H1 (cell line): ENCODE data around the gene SPATA25. TPM values are rescaled to one million over a fixed set of nuclear protein-coding genes. Genes with fewer than 3 reads are reported as not detected.
A peak's percentile ranks its signal among the peaks of the same experiment; 100 is the strongest.

ENCODE experiments used
- ASH2L ChIP-seq: fragments of 200-600, 300-600 bp; sonication (generic); IDR thresholded peaks from one replicate; pipeline ENCODE4 v1.7.1; 2017; ENCODE audit warnings: low read length
- BCL11A ChIP-seq, 2 experiments: IDR thresholded peaks; one replicate each; pipeline ENCODE4 v1.6.1; 2011; ENCODE audit warnings: low read depth in 2 of 2, low read length in 2 of 2, mild to moderate bottlenecking in 2 of 2
- CBX8 ChIP-seq: fragments of 300-800, 300-1000 bp; sonication (generic); IDR thresholded peaks from 2 replicates; pipeline ENCODE4 v1.7.1; 2016; ENCODE audit warnings: low read depth, low read length, borderline replicate concordance
- CEBPB ChIP-seq: IDR thresholded peaks from 2 replicates; pipeline ENCODE4 v1.6.1; 2012; ENCODE audit warnings: low read depth, low read length
- EGR1 ChIP-seq: IDR thresholded peaks from 2 replicates; pipeline ENCODE4 v1.6.1; 2011; ENCODE audit warnings: low read depth, low read length, borderline replicate concordance
- EP300 ChIP-seq, 2 experiments: IDR thresholded peaks; 1 replicate in 1 of 2; 2 replicates in 1 of 2; pipeline ENCODE4 v1.6.1; 2011 to 2012; ENCODE audit warnings: low read depth in 2 of 2, low read length in 2 of 2, mild to moderate bottlenecking in 2 of 2, borderline replicate concordance in 1 of 2, inconsistent platforms in 1 of 2, moderate library complexity in 1 of 2
- FOSL1 ChIP-seq: IDR thresholded peaks from 2 replicates; pipeline ENCODE4 v1.6.1; 2011; ENCODE audit warnings: mild to moderate bottlenecking, low read depth, low read length, moderate library complexity; ENCODE audit not compliant: insufficient read depth
- JUND ChIP-seq: IDR thresholded peaks from 2 replicates; pipeline ENCODE4 v1.6.1; 2011; ENCODE audit warnings: mild to moderate bottlenecking, improper control_type of control experiment, low read length
- KDM1A ChIP-seq: fragments of 200-600, 300-600 bp; sonication (generic); IDR thresholded peaks from 2 replicates; pipeline ENCODE4 v1.7.1; 2016; ENCODE audit warnings: mild to moderate bottlenecking, low read length, borderline replicate concordance
- NANOG ChIP-seq: IDR thresholded peaks from 2 replicates; pipeline ENCODE4 v1.6.1; 2011; ENCODE audit warnings: low read length, low read depth, mild to moderate bottlenecking, inconsistent platforms; ENCODE audit not compliant: insufficient read depth, poor library complexity, severe bottlenecking
- NRF1 ChIP-seq: IDR thresholded peaks from 2 replicates; pipeline ENCODE4 v1.6.1; 2011; ENCODE audit warnings: mild to moderate bottlenecking, low read depth, low read length, improper control_type of control experiment
- PHF8 ChIP-seq: fragments of 200-600 bp; sonication (generic); conservative IDR thresholded peaks from 2 replicates; pipeline ENCODE4 v1.7.1; 2012; ENCODE audit warnings: low read depth, mild to moderate bottlenecking, inconsistent platforms, low read length, moderate library complexity
- POLR2A ChIP-seq, 2 experiments: IDR thresholded peaks; 1 replicate in 1 of 2; 2 replicates in 1 of 2; pipeline ENCODE4 v1.6.1; 2011; ENCODE audit warnings: low read depth in 2 of 2, low read length in 2 of 2, mild to moderate bottlenecking in 2 of 2; ENCODE audit errors: control extremely low read depth in 1 of 2
- POLR2AphosphoS5 ChIP-seq: IDR thresholded peaks from 2 replicates; pipeline ENCODE4 v1.6.1; 2011; ENCODE audit warnings: low read depth, low read length
- RAD21 ChIP-seq, 2 experiments: IDR thresholded peaks in 1 of 2; conservative IDR thresholded peaks in 1 of 2; 2 replicates each; pipeline ENCODE4 v1.6.1; 2011; ENCODE audit warnings: low read depth in 2 of 2, low read length in 2 of 2, improper control_type of control experiment in 1 of 2, inconsistent platforms in 1 of 2, mild to moderate bottlenecking in 1 of 2, moderate library complexity in 1 of 2
- RXRA ChIP-seq: IDR thresholded peaks from 2 replicates; pipeline ENCODE4 v1.6.1; 2011; ENCODE audit warnings: low read depth, mild to moderate bottlenecking, low read length, moderate library complexity; ENCODE audit not compliant: insufficient read depth
- SAP30 ChIP-seq: fragments of 300-600 bp; sonication (generic); IDR thresholded peaks from 2 replicates; pipeline ENCODE4 v1.7.1; 2012; ENCODE audit warnings: low read length, moderate library complexity, mild to moderate bottlenecking, inconsistent platforms; ENCODE audit not compliant: insufficient read depth, insufficient replicate concordance
- SIX5 ChIP-seq: IDR thresholded peaks from 2 replicates; pipeline ENCODE4 v1.6.1; 2011; ENCODE audit warnings: mild to moderate bottlenecking, low read depth, low read length
- SP1 ChIP-seq: IDR thresholded peaks from 2 replicates; pipeline ENCODE4 v1.6.1; 2011; ENCODE audit warnings: low read depth, low read length
- TCF12 ChIP-seq: IDR thresholded peaks from 2 replicates; pipeline ENCODE4 v1.6.1; 2011; ENCODE audit warnings: low read depth, mild to moderate bottlenecking, low read length
- TEAD4 ChIP-seq: IDR thresholded peaks from 2 replicates; pipeline ENCODE4 v1.6.1; 2012; ENCODE audit warnings: low read depth, low read length, inconsistent platforms, mixed read lengths
- YY1 ChIP-seq: IDR thresholded peaks from 2 replicates; pipeline ENCODE4 v1.6.1; 2011; ENCODE audit warnings: low read depth, mild to moderate bottlenecking, low read length
- polyA plus RNA-seq, 7 experiments: library from polyadenylated mRNA; depleted of rRNA in 3 of 7; stranded (reverse) in 5 of 7; unstranded in 2 of 7; fragments of >200 nt in 5 of 7; fragments of 200-250 nt in 2 of 7; gene quantifications; 1 replicate in 5 of 7; 2 replicates in 1 of 7; 4 replicates in 1 of 7; pipeline versions ENCODE4 v1.2.1 to v1.2.3, GENCODE V29; 2011 to 2013; ENCODE audit warnings: missing spikeins in 2 of 7, mixed read lengths in 2 of 7
- total RNA-seq: library from RNA; stranded (reverse); fragmentation: NEBNext Ultra II Directional; extraction: Animal tissue kit (Norgen Biotek cat#: 25700); gene quantifications from 2 replicates; pipeline ENCODE4 v1.2.1, GENCODE V29; 2021
- TF ChIP-seq, protein P1 (sequence below): IDR thresholded peaks from 2 replicates; pipeline ENCODE4 v1.6.1; 2012; ENCODE audit warnings: low read length, inconsistent platforms

SPATA25 gene
- total and polyA plus RNA-seq, 2 of the 8 experiments (the other 6 are each of a cell fraction or from before 2014, with no cell fraction given) = 2.0 to 3.0 TPM

DNA sequence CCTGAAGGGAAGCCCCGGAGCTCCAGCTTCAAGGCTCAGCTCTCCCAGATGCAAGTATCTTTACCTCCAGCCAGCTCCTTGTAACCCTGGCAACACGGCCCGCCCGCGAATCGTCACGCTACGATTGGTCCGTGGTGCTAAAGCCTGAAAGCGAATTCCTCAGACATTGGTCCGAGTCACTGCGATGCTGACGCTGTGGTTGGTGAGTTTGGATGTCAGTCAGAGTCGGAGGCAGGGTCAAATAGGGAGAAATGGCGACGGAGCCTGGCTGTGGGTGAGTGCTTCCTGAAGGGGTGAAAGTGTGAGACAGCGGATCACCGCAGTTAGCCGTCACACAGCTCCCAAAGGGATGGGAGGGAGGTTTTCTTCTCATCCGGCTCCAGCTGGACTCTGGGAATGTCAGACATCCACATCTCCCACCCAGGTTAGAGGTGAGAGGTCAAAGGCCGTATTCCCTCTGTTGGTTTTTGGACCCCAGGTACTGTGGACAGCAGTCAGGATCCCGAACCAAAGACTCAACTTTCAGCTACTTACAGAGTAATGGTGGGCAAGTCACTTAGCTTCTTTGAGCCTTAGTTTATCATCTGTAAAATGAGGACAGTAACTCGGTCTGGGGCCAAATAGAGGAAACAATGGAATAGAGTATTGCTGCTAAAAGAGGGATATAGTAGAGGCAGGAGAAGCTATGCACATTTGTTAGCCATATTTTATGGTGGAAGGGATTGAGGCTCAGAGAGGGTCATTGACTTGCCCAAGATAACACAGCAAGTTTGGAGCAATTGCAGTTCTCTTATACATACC is 6.2 kb downstream of the SPATA25 start, which contains the start of gene ZSWIM1 (continued):
- TF ChIP-seq SAP30 = peak; percentile 61
- TF ChIP-seq RAD21 (IDR thresholded peaks at IDR 0.05 in 1 of 2, conservative IDR thresholded peaks at IDR 0.05 in 1 of 2; ENCODE audit: low read depth in 2 of 2, low read length in 2 of 2) = no peak
- TF ChIP-seq NANOG = no peak
- TF ChIP-seq KDM1A = 0 out of 2 replicates have a peak, but pooled peaks have one; percentile 15
- no peak for TF ChIP-seq EGR1
- TF ChIP-seq CBX8 = no peak
- peak; percentile 99 for TF ChIP-seq SP1
- TF ChIP-seq YY1 = peak; percentile 94
- no peak for TF ChIP-seq CEBPB
- TF ChIP-seq, protein P1, sequence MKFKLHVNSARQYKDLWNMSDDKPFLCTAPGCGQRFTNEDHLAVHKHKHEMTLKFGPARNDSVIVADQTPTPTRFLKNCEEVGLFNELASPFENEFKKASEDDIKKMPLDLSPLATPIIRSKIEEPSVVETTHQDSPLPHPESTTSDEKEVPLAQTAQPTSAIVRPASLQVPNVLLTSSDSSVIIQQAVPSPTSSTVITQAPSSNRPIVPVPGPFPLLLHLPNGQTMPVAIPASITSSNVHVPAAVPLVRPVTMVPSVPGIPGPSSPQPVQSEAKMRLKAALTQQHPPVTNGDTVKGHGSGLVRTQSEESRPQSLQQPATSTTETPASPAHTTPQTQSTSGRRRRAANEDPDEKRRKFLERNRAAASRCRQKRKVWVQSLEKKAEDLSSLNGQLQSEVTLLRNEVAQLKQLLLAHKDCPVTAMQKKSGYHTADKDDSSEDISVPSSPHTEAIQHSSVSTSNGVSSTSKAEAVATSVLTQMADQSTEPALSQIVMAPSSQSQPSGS = no peak
- peak; percentile 79 for TF ChIP-seq PHF8
- no peak for TF ChIP-seq RXRA
- TF ChIP-seq TCF12 = no peak
- peak; percentile 89 for TF ChIP-seq POLR2AphosphoS5
- no peak for TF ChIP-seq FOSL1
- no peak for TF ChIP-seq BCL11A (IDR thresholded peaks at IDR 0.05; ENCODE audit: low read depth in 2 of 2, low read length in 2 of 2)
- no peak for TF ChIP-seq EP300 (IDR thresholded peaks at IDR 0.05; ENCODE audit: borderline replicate concordance in 1 of 2, low read depth in 2 of 2, low read length in 2 of 2)
- TF ChIP-seq POLR2A (IDR thresholded peaks at IDR 0.05; ENCODE audit: control extremely low read depth in 1 of 2, low read depth in 2 of 2, low read length in 2 of 2) = peak; percentile 61 to 88
- TF ChIP-seq NRF1 = no peak
- TF ChIP-seq TEAD4 = no peak
- TF ChIP-seq ASH2L = no peak
- no peak for TF ChIP-seq JUND
- TF ChIP-seq SIX5 = no peak
